Left renal cortex interstitium (tissue), 4 donors: ENCODE data around the gene CNGA2. TPM values are rescaled to one million over a fixed set of nuclear protein-coding genes. Genes with fewer than 3 reads are reported as not detected.
"Not testable (repeated sequence)": the region's sequence is repeated elsewhere in the genome, so short reads cannot be mapped to it uniquely, and the experiment has no call there.

ENCODE experiments used
- DNase-seq, 4 donors: peaks; one replicate each; pipeline ENCODE4 v3.0.0-alpha.2; 2013; ENCODE audit warnings: low read depth in 4 of 4, low spot score in 2 of 4, missing footprints in 1 of 4
- polyA plus RNA-seq, 4 donors: library from polyadenylated mRNA; unstranded; fragments of 120-200 nt; gene quantifications; one replicate each; pipeline ENCODE4 v1.2.1, GENCODE V29; 2013; ENCODE audit not compliant: insufficient read length in 4 of 4

CNGA2 gene
- not detected for polyA plus RNA-seq

- DNase-seq, result no peak
Observed at GRCh38 chrX:151734446-151734845, at the start of gene CNGA2. Gene CNGA2, plus strand, starts transcription at chrX:151734746. Its CDS starts 3,738 bp downstream, at chrX:151738484.

GRCh38 chrX:151687635-151688034 is 46.9 kb upstream of the CNGA2 start:
- no peak for DNase-seq

- DNase-seq, result no peak
Observed at GRCh38 chrX:151688695-151689094, 45.9 kb upstream of the CNGA2 start.

GRCh38 chrX:151692825-151693224 is 41.7 kb upstream of the CNGA2 start:
- DNase-seq, result no peak

GRCh38 chrX:151694121-151694520 is 40.4 kb upstream of the CNGA2 start:
- DNase-seq, result no peak

- DNase-seq, result no peak
Observed at GRCh38 chrX:151694661-151695582, 39.6 kb upstream of the CNGA2 start, which contains the start of gene PRRG3. Gene PRRG3, plus strand, starts transcription at chrX:151695458. Its CDS starts 3,357 bp downstream, at chrX:151698815.

GRCh38 chrX:151695583-151696340 is 38.8 kb upstream of the CNGA2 start:
- no peak for DNase-seq

- DNase-seq, result not testable (repeated sequence)
Observed at GRCh38 chrX:151697082-151697481, 37.5 kb upstream of the CNGA2 start.

- no peak for DNase-seq
Observed at GRCh38 chrX:151697522-151697921, 37.0 kb upstream of the CNGA2 start.

- DNase-seq, result no peak
Observed at GRCh38 chrX:151698485-151698884, 36.1 kb upstream of the CNGA2 start.

- DNase-seq, result no peak
Observed at GRCh38 chrX:151699746-151700145, 34.8 kb upstream of the CNGA2 start.

GRCh38 chrX:151700581-151700980 is 34.0 kb upstream of the CNGA2 start:
- no peak for DNase-seq

GRCh38 chrX:151701071-151701470 is 33.5 kb upstream of the CNGA2 start:
- no peak for DNase-seq

GRCh38 chrX:151701531-151701930 is 33.0 kb upstream of the CNGA2 start:
- no peak for DNase-seq

- no peak for DNase-seq
Observed at GRCh38 chrX:151702026-151702714, 32.4 kb upstream of the CNGA2 start.

- no peak for DNase-seq
Observed at GRCh38 chrX:151702741-151703340, 31.7 kb upstream of the CNGA2 start.

GRCh38 chrX:151703487-151703886 is 31.1 kb upstream of the CNGA2 start:
- DNase-seq, result no peak

GRCh38 chrX:151704041-151704663 is 30.4 kb upstream of the CNGA2 start:
- DNase-seq, result no peak

GRCh38 chrX:151708821-151709220 is 25.7 kb upstream of the CNGA2 start:
- DNase-seq, result no peak

- DNase-seq, result no peak
Observed at GRCh38 chrX:151710457-151710856, 24.1 kb upstream of the CNGA2 start.
